Renal cortical epithelial cell (primary cell): ENCODE data around the gene MED12L. TPM values are rescaled to one million over a fixed set of nuclear protein-coding genes. Genes with fewer than 3 reads are reported as not detected.

Experiments
- DNase-seq: peaks from one replicate; pipeline ENCODE4 v3.0.0-alpha.2; 2011; ENCODE audit warnings: low read depth
- total RNA-seq: library from RNA; depleted of rRNA; stranded (reverse); fragments of >200 nt; gene quantifications from 2 replicates; pipeline ENCODE4 v1.2.3, GENCODE V29; 2014

MED12L gene
- total RNA-seq, 1 donor from 2014 or later, result 0.30 TPM

DNA sequence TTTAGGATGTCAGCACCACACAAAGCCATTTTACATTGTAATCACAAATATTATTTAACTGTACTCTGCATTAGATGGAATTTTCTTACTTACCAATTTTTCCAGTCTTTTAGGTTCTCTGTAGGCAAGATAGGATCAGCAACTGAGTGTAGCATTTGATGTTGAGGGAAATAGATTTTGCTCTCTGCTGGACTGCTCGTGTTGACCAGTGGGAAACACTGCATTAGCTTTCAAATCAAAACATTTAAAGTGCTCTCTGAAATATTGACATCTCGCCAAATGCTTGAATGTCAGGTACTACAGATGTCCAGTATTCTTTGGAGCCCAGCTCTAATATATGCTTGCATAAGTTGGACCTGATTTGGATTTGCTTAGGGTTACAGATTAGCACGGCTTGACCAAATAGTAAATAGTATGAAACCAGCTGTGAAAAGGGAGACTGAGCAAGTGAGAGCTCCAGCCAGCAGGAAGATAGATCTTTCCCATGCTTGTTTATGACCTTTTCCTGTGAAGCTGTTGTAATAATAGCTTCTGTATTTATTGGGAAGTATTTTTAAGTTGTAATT, 163.4 kb downstream of the MED12L start:
- DNase-seq, result no peak

- no peak for DNase-seq
These were observed 171.3 kb downstream of the MED12L start for GRCh38 chr3:151256749-151257148.

- DNase-seq, result no peak
These were observed 174.2 kb downstream of the MED12L start for GRCh38 chr3:151259664-151260063.

DNA sequence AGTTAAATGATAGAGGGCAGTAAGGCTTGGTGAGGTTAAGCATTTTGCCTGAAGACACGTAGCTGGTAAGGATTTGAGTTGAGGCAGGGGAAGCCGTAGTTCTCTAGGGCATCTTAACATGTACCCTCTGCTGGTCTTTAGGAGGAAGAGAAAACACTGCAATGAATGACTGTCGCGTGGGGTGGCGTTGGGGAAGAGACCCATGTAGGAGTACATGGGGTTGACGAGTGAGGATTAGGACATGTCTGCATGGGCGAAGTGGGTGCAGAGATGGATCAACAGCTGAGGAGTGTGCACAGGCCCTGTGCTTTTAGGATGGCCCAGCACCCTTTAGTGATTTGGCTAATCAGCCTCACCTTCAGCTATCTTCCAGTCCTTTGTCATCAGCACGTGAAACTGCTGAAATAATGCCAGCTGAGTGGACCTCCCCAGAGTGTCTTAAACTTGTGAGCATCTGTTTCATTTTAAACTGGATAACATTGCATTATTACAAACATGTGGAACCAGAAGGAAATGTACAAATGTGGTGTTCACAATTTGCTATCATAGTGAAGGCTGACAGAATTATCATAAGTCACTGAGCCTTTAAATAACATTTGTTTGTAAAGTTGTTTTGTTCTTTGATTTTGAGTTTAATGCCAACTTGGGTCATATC, 177.5 kb downstream of the MED12L start:
- DNase-seq, result no peak

DNA sequence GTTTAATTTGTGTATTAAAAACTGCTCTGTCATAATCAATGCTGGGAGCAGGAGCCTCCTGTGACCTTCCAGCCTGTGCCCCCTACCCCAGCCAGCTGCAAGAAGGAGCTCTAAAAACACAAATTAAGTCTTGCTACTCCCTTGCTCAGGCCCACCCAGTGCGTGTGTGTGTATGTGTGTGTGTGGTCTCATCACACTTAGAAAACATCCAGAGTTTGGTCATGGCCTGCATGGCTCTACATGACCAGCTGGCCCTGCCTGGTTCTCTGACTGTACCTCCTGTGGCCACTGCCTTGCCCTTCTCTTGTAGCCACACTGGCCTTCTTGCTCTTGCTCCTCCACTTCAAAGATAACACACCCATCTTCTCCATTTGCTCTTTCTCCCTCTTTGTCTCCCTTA, 179.1 kb downstream of the MED12L start:
- no peak for DNase-seq

DNA sequence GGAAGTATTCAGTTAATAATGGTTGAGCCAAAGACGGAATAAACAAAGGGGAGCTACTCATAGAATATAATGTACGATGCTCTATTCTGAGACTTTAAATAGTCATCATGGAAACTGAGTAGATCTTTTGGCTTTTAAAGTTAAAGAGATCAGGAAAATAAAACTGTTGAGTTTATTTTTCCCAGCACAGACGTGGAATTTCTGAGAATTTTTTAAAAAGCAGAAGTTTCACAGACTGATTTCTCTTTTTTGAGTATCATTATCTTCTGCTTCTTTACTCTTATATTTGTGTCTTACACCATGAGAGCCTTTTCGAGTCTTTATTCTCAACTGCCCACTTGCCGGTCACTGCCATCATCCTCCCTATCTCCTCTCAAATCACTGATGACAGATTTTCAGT, 179.7 kb downstream of the MED12L start:
- DNase-seq, result no peak

DNA sequence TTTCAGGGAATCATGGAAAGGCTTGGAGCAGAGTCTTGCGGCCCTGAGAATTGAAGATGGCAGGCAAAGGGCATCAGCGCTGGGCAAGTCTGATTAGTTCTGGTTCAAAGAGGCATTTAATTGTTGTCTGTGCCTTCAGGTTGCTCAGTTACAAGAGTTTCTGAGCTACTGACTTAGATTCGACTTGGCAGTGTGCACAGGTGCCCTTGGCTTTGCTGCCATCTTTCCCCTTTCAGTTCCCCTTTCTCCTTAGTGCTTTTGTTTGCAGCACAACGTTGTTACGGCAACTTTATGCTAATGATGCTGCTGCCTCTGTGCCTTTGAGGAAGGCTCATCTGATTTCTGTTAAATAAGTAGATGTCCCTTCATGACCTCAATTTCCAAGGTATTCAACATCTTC, 180.4 kb downstream of the MED12L start:
- no peak for DNase-seq

DNA sequence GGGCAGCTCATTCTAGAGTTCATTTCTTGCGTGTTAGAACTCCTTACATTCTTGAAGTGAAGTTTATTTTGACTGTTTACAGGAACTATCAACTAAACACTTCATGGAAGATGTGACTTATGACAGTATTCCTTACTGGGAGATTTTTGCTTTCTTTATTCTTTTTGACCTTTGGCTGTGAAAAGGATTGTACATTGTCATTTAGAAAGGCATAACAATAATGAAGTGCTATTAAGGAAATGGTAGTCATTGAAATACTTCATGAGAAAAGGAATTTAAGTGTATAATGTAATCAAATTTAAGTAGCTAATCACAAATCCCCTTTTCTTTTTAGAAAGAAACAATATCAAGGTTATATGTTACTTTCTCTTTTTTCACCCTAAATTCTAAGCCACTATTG, 181.6 kb downstream of the MED12L start:
- DNase-seq, result no peak

GRCh38 chr3:151268267-151269235, 183.1 kb downstream of the MED12L start:
- DNase-seq, result peak; percentile 16

- DNase-seq, result no peak
These were observed 184.2 kb downstream of the MED12L start for GRCh38 chr3:151269631-151270030.

- DNase-seq, result no peak
These were observed 189.6 kb downstream of the MED12L start for GRCh38 chr3:151275091-151275490.

GRCh38 chr3:151276038-151276686, 190.7 kb downstream of the MED12L start:
- no peak for DNase-seq

DNA sequence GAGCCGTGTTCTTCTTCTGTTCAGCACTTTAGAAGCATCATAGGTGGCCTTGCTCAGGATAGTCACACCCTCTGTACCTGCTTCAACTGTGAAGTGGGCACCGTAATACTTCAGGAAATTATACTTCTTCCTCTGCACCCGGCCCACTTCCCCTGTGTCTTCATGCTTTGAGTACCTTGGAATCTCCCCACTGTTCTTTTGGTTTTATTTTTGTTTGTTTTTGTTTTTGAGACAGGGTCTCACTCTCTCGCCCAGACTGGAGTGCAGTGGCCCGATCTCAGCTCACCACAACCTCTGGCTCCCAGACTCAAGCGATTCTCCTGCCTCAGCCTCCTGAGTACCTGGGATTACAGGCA, 191.2 kb downstream of the MED12L start:
- DNase-seq, result no peak

- no peak for DNase-seq
These were observed 192.8 kb downstream of the MED12L start, which contains the start of gene P2RY14 for GRCh38 chr3:151278230-151278629. P2RY14 (minus strand) TSS chr3:151278542; CDS start chr3:151214316, 64,226 bp downstream.

DNA sequence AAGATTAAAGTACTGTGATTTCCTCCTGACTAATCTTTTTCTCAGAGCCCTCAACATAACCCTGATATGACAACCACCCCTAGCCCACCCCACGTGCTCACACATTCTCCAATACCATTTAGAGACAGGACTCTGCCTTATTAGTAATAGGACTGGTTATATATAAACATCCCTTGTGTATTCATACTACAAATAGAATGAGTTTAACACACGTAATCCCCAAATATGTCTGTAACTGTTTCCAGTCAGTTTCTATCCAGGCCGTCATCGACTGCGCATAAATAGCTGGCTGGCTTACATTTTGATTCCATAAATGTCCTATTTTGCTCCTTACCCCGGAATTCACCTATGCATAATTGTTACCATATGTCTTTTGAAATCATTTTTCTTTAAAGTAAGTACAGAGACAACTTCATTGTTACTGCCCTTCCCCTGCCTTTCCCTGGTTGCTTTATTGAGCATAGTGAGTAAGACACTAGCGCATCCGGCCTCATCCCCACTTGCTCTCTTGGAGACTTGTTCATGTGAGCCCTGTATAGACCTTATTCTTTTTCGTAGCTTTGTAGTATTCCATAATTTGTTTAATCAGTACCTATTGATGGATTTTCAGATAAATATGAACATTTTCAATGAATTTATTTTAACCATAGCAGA, 196.3 kb downstream of the MED12L start:
- DNase-seq, result no peak

DNA sequence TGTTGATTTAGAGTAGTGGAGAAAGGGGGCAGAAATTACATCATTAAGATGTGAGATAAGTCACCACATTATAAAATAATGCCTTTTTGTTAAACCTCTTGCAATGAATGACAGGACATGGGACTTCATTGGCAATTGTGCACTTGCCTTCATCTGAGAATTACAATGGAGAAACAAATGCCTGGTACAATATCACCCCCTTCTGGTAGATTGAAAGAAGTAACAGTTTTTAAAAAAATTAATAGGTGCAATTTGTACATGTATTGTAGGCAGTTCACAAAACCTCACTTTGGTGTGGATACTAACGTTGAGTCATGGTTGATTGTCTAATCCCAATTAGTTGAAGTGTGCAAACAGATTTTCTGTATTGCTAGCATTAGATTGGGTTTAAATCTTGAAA, 197.5 kb downstream of the MED12L start:
- peak; percentile 62 for DNase-seq

DNA sequence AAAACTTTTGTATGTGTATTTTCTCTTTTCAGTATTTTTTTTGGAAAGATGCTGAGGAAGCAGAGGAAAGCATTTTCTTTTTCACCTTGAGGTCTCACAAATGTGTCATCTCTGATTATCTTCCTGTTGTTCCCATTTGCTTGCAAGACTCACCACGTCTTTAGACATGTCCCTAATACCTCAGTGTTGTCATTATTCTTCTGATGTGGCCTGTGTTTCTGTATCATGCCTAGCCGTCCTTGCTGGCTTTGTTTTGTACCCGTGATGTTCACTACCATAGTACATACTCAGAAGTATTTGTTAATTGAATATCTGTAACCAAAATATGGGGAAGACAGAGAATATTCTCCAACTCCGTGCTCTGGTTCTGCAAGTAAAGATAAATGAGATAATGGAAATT, 197.9 kb downstream of the MED12L start:
- no peak for DNase-seq

- peak; percentile 78 for DNase-seq
These were observed 198.5 kb downstream of the MED12L start for GRCh38 chr3:151283907-151284461.

DNA sequence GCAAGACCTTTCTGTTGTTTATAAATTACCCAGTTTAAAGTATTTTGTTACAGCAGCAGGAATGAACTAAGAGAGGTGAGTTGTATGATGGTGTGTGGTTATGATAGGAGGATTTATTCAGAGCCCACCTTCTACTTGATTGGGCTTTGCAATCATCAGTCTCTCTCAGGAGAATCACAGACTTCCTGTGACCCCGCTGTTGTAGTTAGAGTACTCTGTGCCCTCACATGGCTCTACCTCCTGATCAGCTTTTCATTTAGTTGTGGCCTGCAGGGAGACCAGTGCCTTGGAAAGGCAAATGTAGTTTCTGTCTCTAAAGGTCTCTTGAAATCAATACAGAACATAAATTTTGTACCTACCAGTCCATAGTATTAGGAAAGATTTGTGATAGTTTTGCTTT, 200.5 kb downstream of the MED12L start:
- DNase-seq, result no peak

DNA sequence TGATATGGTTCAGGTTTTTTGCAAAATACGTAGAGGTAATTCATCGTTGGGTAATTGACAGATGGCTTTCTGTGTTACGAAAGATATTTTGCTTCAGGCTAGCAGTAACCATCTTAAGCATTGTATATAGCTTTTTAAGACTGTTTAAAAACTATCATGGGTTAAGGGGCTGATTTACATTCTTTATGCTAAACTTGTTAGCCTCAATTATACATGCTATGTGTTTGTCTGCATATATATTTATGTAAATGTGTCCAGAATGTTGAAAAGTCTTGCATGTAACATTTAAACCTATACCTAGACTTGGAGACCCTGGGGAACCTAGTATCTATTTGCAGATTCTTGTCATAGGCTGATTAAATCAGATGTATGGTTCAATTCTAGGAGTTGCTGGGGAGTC, 204.0 kb downstream of the MED12L start:
- no peak for DNase-seq

- DNase-seq, result peak; percentile 50
These were observed 205.2 kb downstream of the MED12L start for GRCh38 chr3:151290673-151291072.
